Adrenal gland (tissue), 12 donors: Measurements from ENCODE around the gene TMEM123. TPM values are rescaled to one million over a fixed set of nuclear protein-coding genes. Genes with fewer than 3 reads are reported as not detected.

Experiments
- DNase-seq, 7 donors: peaks; one replicate each; pipeline ENCODE4 v3.0.0-alpha.2; 2019 to 2020
- H3K27ac ChIP-seq, 5 donors: fragments of 200-600 bp; sonication (generic) in 4 of 5; 1 replicate in 3 of 5; 2 replicates in 2 of 5; pipeline versions ENCODE4 v1.5.1 to v1.8.0; 2016 to 2020; ENCODE audit warnings: mild to moderate bottlenecking in 1 of 5
- H3K27me3 ChIP-seq: fragments of 200-600 bp; 2 replicates; pipeline ENCODE4 v1.8.0; 2021
- H3K36me3 ChIP-seq, 2 donors: fragments of 200-600 bp; replicated peaks in 1 of 2; 1 replicate in 1 of 2; 2 replicates in 1 of 2; pipeline versions ENCODE4 v1.5.1 to v1.8.0; 2018 to 2022
- H3K4me1 ChIP-seq, 2 donors: fragments of 200-600 bp; replicated peaks in 1 of 2; 1 replicate in 1 of 2; 2 replicates in 1 of 2; pipeline versions ENCODE4 v1.5.1 to v1.8.0; 2018 to 2021
- H3K4me3 ChIP-seq, 4 donors: fragments of 200-600 bp; sonication (generic) in 3 of 4; one replicate each; pipeline ENCODE4 v1.5.1; 2016 to 2018
- H3K9me3 ChIP-seq, 3 donors: fragments of 200-600 bp; sonication (generic) in 1 of 3; replicated peaks in 1 of 3; 1 replicate in 2 of 3; 2 replicates in 1 of 3; pipeline versions ENCODE4 v1.5.1 to v1.8.0; 2016 to 2021
- CTCF ChIP-seq, 6 experiments: fragments of 450-650 bp in 4 of 6; fragments of 200-600 bp in 2 of 6; sonication (generic) in 1 of 6; IDR thresholded peaks; 1 replicate in 5 of 6; 2 replicates in 1 of 6; pipeline versions ENCODE4 v1.5.1 to v1.8.0; 2016 to 2021; ENCODE audit warnings: antibody characterized with exemption in 6 of 6, mild to moderate bottlenecking in 2 of 6, moderate library complexity in 1 of 6
- POLR2A ChIP-seq, 2 donors: fragments of 450-650 bp; IDR thresholded peaks; one replicate each; pipeline ENCODE4 v1.6.1; 2017; ENCODE audit warnings: antibody characterized with exemption in 2 of 2, mild to moderate bottlenecking in 2 of 2, moderate library complexity in 1 of 2
- WGBS, 4 donors: extraction: QIAGEN DNeasy Blood & Tissue Kit in 2 of 4; methylation state at CpG; one replicate each; pipeline versions ENCODE4 v1.1.5 to v1.1.7; 2013 to 2017; 5-methylcytosine and 5-hydroxymethylcytosine counted together
- intact Hi-C, 2 donors: fragments of 100-400 bp; cut with DNase I; formaldehyde crosslinking; loops; one replicate each; pipeline versions ENCODE4 v1.14.1 to v1.15.0; 2022 to 2023
- polyA plus RNA-seq, 3 donors: library from polyadenylated mRNA; stranded (reverse); fragments of 200-250 nt in 2 of 3; fragments of 350-450 nt in 1 of 3; fragmentation: Illumina TruSeq in 1 of 3; extraction: RNeasy Lipid Tissue Mini Kit (QIAGEN cat#74804) in 1 of 3; gene quantifications; one replicate each; pipeline ENCODE4 v1.2.3, GENCODE V29; 2013 to 2014
- total RNA-seq, 9 donors: library from RNA; depleted of rRNA in 4 of 9; stranded (reverse); fragments of >200 nt in 4 of 9; fragments of 120-200 nt in 1 of 9; fragmentation: NEBNext Ultra II Directional in 1 of 9; extraction: Animal tissue kit (Norgen Biotek cat#: 25700) in 1 of 9; gene quantifications; one replicate each; pipeline versions ENCODE4 v1.1.0 to v1.2.4, GENCODE V29; 2013 to 2023
- donor health status: healthy with polysubstance abuse.
- donor health status: Bipolar disorder and iron deficiency.
- donor health status: DM: yes; HTN: yes; CAD: no.
- donor health status: DM: no; HTN: no; CAD: no.
- donor health status: DM: no; HTN: no; CAD: no.
- donor health status: DM: yes; HTN: yes; CAD: no.

The TMEM123 gene
- total and polyA plus RNA-seq, 12 donors: 19.2 to 284 (median 117) TPM

DNA sequence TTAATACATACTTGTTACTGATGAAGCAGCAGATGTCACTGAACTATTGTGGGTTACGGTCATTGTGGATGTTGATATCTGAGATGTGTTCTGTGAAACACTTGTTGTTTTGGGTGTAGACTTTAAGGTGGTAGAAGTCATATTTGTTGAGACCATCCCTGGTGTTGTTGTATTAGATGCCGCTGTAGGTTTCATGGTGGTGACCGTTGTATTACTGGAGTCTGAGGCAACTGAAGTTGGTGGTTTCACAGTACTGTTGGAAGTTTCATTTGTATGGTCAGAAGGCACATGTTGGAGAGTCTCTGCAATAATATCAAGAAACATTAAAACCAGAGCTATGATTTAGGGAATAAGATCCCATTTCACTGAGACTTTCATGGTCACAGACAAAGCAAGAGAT is 50.7 kb downstream of the TMEM123 start:
- Histone ChIP-seq H3K27me3 (no peaks in the 10 kb centered on the region), H3K36me3 (peaks cover 0 to 29% of the 10 kb centered on the region in 2 donors), H3K9me3 (no peaks in the 10 kb centered on the region), H3K27ac (no peak overlapping the region), H3K4me3 (no peak overlapping the region), H3K4me1 (peaks cover 0 to 10% of the 10 kb centered on the region in 2 donors)
- WGBS, 4 donors: 91 to 97% (median 94%) methylated on average over 3 of the region's 3 CpGs
- DNase-seq: no peak
- TF ChIP-seq POLR2A (IDR thresholded peaks at IDR 0.05) (no peak), CTCF (IDR thresholded peaks at IDR 0.05) (no peak)
- intact Hi-C loops: no loop called here

DNA sequence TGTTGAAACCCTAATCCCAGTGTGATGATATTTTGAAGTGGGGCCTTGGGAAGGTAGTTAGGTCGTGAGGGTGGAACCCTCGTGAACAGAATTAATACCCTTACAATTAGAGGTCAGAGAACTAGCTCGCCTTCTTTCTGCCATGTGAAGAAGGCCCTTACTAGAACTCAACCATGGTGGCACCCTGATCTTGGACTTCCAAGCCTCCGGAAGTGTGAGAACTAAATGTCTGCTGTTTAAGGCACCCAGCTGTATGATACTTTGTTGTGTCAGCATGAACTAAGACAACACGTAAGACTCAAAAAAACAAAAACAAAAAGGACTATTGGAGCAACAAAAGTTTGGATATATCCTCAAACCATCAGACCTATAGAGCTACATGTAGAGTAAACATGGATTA is 52.0 kb downstream of the TMEM123 start:
- DNase-seq: no peak
- WGBS, 4 donors: 92 to 96% (median 94%) methylated on average over 5 of the region's 5 CpGs
- Histone ChIP-seq H3K27me3 (no peaks in the 10 kb centered on the region), H3K4me1 (peaks cover 0 to 12% of the 10 kb centered on the region in 2 donors), H3K9me3 (no peaks in the 10 kb centered on the region), H3K27ac (no peak overlapping the region), H3K4me3 (no peak overlapping the region), H3K36me3 (peaks cover 0 to 35% of the 10 kb centered on the region in 2 donors)
- intact Hi-C loops: no loop called here
- TF ChIP-seq POLR2A (IDR thresholded peaks at IDR 0.05) (no peak), CTCF (IDR thresholded peaks at IDR 0.05) (no peak)

DNA sequence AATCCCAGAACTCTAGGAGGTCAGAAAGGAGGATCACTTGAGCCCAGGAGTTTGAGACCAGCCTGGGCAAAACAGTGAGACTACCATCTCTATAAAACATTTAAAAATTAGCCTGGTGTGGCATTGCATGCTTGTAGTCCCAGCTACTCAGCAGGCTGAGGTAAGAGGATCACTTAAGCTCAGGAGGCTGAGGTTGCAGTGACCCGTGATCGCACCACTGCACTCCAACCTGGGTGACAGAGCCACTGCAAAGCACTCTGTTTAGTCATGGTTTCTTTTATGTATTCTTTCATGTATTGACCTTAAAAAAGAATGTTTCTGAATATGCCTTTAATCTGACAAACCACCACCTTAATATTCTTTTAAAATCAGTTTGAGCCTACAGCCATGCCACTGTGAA is 53.4 kb downstream of the TMEM123 start:
- TF ChIP-seq POLR2A (IDR thresholded peaks at IDR 0.05): no peak
- TF ChIP-seq CTCF (IDR thresholded peaks at IDR 0.05): no peak
- H3K4me1 ChIP-seq: peaks cover 0 to 12% of the 10 kb centered on the region in 2 donors
- intact Hi-C loops: loop anchor here in 1 of 2 donors (10.0 kb wide), 1 partner anchor 86 kb away; no protein-coding TSS in a partner anchor
- H3K27ac ChIP-seq: no peak overlapping the region
- DNase-seq: no peak
- H3K4me3 ChIP-seq: no peak overlapping the region
- 94 to 100% (median 100%) methylated on average over 1 to 2 of the region's 2 CpGs for WGBS, 4 donors
- H3K27me3 ChIP-seq: no peaks in the 10 kb centered on the region
- no peaks in the 10 kb centered on the region for H3K9me3 ChIP-seq
- peaks cover 0 to 42% of the 10 kb centered on the region in 2 donors for H3K36me3 ChIP-seq

- WGBS, 4 donors: 91 to 98% (median 94%) methylated on average over 2 of the region's 2 CpGs
- Histone ChIP-seq H3K27ac (no peak overlapping the region), H3K4me3 (no peak overlapping the region), H3K27me3 (no peaks in the 10 kb centered on the region), H3K9me3 (no peaks in the 10 kb centered on the region), H3K4me1 (peaks cover 0 to 12% of the 10 kb centered on the region in 2 donors), H3K36me3 (peaks cover 0 to 51% of the 10 kb centered on the region in 2 donors)
- no peak for DNase-seq
- intact Hi-C loops: loop anchor here in 1 of 2 donors (10.0 kb wide), 1 partner anchor 87 kb away; no protein-coding TSS in a partner anchor
- TF ChIP-seq POLR2A (IDR thresholded peaks at IDR 0.05) (no peak), CTCF (IDR thresholded peaks at IDR 0.05) (no peak)
These were observed 54.3 kb downstream of the TMEM123 start for GRCh38 chr11:102398297-102398696.
